Lower leg skin (tissue), 3 donors: ENCODE results near the gene HIGD2A.

ENCODE experiments used
- CTCF ChIP-seq, 3 donors: fragments of 450-650 bp; IDR thresholded peaks; one replicate each; pipeline ENCODE4 v1.5.1; 2016; ENCODE audit warnings: antibody characterized with exemption in 3 of 3, mild to moderate bottlenecking in 3 of 3, moderate library complexity in 2 of 3
- POLR2A ChIP-seq, 2 donors: fragments of 450-650 bp; IDR thresholded peaks; one replicate each; pipeline ENCODE4 v1.6.1; 2016 to 2017; ENCODE audit warnings: antibody characterized with exemption in 2 of 2, mild to moderate bottlenecking in 1 of 2, moderate library complexity in 1 of 2

GRCh38 chr5:176396330-176396729 lies 7.8 kb downstream of the HIGD2A start:
- TF ChIP-seq CTCF (IDR thresholded peaks at IDR 0.05), result no peak
- no peak for TF ChIP-seq POLR2A (IDR thresholded peaks at IDR 0.05)
